Lower leg skin (tissue), 3 donors: ENCODE data around the gene TTC38.

Experiments
- POLR2A ChIP-seq, 2 donors: fragments of 450-650 bp; IDR thresholded peaks; one replicate each; pipeline ENCODE4 v1.6.1; 2016 to 2017; ENCODE audit warnings: antibody characterized with exemption in 2 of 2, mild to moderate bottlenecking in 1 of 2, moderate library complexity in 1 of 2
- TF ChIP-seq, protein P1 (sequence below), 3 donors: fragments of 450-650 bp; IDR thresholded peaks; one replicate each; pipeline ENCODE4 v1.5.1; 2016; ENCODE audit warnings: antibody characterized with exemption in 3 of 3, mild to moderate bottlenecking in 3 of 3, moderate library complexity in 2 of 3

DNA sequence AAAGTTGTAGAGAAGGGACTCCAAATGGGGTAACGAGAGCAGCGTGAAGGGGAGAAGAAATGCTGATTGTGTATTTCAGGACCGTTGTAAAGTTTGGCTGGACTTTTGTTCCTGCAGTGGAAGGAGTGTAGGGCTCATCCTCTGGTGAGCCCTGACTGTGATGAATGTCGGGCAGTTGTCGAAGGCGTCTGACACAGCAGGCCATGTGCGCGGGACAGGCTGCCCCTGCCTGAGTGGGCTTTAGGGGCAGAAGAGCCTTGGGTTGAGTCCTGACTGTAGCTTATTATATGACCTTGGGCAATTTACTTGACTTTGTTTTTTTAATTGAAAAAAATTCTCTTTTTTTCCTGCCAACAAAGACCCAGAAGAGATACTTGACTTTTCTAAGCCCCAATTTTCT, 70.8 kb downstream of the TTC38 start:
- no peak for TF ChIP-seq POLR2A (IDR thresholded peaks at IDR 0.05)
- TF ChIP-seq, protein P1, sequence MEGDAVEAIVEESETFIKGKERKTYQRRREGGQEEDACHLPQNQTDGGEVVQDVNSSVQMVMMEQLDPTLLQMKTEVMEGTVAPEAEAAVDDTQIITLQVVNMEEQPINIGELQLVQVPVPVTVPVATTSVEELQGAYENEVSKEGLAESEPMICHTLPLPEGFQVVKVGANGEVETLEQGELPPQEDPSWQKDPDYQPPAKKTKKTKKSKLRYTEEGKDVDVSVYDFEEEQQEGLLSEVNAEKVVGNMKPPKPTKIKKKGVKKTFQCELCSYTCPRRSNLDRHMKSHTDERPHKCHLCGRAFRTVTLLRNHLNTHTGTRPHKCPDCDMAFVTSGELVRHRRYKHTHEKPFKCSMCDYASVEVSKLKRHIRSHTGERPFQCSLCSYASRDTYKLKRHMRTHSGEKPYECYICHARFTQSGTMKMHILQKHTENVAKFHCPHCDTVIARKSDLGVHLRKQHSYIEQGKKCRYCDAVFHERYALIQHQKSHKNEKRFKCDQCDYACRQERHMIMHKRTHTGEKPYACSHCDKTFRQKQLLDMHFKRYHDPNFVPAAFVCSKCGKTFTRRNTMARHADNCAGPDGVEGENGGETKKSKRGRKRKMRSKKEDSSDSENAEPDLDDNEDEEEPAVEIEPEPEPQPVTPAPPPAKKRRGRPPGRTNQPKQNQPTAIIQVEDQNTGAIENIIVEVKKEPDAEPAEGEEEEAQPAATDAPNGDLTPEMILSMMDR (IDR thresholded peaks at IDR 0.05) = no peak
